Germinal center (tissue), 1 donor: ENCODE data around the gene RAE1.

ENCODE experiments used
- DNase-seq: peaks from one replicate; pipeline ENCODE4 v3.0.0; 2012; ENCODE audit warnings: mixed read lengths, low spot score

The RAE1 gene

DNA sequence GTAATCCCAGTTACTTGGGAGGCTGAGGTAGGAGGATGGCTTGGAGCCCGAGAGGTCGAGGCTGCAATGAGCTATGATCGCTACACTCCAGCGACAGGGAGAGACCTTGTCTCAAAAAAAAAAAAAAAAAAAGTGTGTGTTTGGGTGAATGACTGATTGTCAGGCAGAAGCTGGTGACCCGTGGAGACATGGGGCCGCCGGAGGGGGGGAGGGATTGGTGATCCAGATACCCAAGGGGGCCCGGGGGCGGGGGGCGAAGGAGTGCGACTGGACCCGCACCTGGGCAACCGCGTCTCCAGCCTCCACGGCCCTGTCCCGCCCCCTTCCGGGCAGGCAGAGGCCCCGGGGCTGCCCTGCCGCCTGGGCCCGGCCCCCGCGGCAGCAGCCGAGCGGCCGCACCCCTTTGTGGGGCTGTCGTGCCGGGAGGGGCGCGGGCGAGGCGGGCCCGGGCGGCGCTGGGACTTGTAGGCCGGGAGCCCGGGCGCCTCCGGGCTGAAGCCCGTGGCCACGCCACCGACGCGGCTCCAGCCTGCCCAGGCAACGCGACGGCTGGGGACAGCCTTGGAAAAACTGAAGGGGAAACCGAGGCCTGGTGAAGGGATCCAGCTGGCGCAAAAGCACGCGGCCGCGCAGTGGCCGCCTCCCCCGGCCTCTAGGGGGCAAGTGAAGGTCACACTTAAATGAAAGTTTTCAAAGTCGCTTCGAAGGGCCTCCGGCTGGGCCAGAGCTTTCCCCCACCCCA, 38.1 kb downstream of the RAE1 start:
- DNase-seq, result peak; percentile 77

DNA sequence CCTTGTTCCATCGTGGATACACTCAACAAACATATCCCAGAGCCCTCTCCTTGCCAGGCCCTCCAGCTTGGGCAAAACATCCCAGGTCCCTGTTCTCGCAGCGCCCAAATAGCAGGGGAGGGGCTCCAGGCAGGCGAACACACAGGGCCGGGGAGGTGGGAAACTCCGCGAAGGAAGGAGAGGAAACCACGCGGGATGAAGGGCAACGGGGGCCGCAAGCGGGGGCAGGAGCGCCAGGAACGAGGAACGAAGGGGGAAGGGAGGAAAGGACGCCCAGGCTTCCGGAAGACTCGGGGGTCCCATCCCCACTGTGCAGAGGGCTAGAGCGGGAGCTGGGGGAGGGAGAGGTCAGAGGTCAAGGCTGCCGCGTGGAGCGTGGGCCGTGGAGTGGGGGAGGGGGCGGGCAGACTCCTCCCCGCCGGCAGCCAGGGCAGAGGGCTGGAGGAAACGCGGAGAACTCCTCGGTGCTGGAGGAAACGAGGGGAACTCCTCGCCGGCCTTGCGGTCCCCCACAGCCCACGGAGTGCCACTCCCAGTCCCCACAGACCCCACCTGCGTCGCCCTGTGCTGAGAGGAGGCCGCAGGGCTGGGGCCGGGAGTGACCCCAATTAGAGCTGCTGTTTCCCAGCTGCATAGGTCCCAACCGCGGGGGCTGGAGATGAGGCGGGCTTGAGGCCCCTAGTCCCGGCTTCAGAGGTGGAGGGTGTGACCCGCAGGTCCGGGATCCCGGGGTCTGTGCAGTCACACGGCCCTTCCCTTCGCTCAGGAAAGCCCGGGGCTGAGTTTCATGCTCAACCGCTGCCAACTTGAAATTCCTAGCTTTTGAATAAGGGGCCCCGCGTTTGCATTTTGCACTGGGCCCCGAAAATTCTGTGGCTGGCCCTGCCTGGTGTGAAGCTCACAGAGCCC, 38.9 kb downstream of the RAE1 start:
- peak; percentile 48 for DNase-seq

DNA sequence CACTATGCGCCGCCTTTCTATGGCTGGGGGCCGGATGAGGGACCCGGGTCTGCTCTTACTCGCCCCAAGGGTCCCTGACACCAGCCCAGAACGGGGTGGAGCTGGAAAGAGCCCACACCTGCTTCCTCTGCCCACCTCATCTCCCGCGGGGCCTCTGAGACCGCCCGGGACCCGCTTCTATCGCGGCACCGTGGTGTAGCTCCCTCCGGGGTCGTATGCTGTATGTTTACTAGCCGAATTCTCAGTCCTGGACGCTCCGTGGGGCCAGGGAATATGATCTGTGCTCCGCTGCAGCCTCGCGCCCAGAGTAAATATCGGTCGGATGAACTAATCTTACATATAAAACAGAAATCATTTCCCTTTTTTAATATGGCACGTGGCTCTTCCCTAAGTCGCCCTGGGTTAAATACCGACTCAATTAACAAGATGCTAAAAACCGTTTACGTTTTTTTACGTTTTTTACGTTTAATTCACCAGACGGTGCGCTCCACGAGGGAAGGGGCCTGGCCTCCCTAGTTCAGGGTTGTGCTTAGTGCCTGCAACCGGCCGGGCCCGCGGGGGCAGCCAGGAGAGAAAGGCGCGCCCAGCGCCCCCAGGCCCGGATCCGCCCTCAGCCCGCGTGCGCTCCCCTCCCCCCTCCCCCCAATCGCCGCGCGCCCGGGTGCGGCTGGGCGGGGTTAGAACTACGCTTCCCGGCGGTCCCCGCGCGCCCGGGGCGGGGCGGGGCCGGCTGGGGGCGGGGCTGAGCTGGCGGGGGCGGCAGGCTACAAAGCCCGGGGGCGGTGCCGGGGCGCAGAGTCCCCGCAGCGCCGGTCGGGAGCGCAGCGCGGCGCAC, 39.8 kb downstream of the RAE1 start, which contains the start of gene RBM38:
Gene RBM38 (plus strand): TSS at position 793 of the 835 bp plus-strand sequence. CDS start 186 bp downstream, outside the sequence.
- peak; percentile 94 for DNase-seq

DNA sequence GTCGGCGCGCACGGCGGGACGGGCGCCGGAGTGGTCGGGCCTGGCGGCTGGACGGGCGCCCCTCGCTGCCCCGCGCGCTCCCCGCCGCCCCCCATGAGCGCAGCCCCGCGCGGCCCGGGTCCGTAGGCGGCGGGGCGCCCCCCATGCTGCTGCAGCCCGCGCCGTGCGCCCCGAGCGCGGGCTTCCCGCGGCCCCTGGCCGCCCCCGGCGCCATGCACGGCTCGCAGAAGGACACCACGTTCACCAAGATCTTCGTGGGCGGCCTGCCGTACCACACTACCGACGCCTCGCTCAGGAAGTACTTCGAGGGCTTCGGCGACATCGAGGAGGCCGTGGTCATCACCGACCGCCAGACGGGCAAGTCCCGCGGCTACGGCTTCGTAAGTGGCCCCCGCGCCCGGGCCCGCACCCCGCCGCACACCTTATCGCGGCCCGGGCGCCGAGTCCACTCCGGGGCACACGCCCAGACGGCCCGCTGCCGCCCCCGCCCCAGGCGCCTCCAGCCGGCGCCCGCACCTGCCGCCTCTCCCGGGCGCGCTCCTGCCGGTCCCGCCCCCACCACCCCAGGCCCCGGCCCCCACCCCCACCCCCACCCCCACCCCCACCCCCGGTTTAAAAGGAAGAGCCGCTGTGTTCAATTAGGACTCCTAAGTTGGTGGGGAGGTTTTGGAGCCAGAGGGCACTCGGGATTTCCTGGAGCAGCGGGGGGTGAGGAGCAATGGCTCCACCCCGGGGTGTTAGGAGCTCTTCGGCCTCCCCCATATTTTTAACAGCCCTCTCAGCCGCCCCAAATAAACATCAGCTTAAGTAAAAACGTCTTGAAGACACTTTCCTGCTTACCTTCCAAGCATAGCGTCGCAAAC, 40.6 kb downstream of the RAE1 start:
- DNase-seq, result no peak

DNA sequence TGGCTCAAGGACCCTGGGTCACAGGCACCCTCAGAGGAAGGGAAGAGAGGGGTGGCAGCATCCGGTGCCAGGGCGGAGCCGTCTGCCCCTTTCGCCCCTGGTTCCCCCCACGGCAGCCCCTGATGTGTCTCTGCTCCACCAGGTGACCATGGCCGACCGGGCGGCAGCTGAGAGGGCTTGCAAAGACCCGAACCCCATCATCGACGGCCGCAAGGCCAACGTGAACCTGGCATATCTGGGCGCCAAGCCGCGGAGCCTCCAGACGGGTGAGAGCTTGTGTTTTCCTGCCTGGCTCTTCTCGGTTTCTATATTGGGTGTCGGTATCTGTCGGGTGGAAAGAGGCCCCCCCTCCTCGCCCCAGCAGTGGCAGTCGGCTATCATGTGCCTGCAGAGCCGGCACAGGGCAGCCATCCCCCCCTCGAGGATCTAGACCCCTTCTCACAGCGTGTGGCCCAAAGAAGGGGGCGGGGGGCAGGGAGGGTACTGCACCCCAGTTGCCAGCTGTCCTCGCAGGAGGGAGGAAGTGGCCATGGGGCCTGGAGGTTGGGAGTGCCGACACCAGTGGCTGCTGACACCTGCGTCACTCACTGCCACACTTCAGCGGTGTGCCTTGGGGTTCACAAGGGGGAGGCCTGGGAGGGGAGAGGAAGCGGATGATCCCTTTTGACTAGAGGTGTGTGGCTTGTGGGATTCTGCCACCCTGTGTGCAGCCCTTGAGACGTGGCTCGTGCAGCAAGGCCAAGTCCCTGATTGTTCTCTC, 41.6 kb downstream of the RAE1 start:
- DNase-seq, result peak; percentile 62

DNA sequence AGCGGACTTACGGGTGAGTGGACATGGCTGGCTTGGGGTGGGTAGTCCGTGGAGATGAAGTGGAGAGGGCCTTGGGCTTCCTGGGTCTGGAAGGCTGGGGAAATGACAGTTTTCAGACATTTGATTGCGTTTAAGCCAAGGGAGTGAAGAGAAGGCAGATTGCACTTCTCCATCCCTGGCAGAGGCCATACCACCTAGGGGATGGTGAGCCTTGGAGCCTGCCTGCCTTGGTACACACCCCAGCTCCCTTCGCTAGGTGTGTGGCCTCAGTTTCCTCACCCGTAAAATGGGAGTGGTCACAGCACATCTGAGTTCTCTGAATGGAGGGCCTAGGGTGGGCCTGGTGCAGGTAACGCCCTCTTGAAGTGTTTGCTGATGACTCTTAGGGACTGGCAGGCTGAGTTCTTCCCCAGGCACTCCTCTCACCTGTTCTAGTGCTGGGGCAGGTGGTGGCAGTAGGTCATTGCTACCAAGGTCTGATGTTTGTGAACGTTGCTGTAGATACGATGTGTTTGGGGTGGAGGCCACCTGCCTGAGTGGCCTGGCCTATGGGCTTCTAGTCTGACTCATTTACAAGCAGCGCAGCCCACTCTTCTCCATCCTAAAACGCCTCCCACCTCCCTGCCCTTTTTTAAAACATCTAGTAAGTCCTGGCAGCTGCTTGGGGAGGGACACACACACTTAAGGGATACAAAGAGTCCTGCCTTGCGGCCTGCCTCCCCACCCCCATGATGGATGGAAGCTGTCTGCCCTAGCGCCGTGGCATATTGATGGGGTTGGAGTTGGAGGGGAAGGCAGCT, 42.5 kb downstream of the RAE1 start:
- DNase-seq, result no peak

DNA sequence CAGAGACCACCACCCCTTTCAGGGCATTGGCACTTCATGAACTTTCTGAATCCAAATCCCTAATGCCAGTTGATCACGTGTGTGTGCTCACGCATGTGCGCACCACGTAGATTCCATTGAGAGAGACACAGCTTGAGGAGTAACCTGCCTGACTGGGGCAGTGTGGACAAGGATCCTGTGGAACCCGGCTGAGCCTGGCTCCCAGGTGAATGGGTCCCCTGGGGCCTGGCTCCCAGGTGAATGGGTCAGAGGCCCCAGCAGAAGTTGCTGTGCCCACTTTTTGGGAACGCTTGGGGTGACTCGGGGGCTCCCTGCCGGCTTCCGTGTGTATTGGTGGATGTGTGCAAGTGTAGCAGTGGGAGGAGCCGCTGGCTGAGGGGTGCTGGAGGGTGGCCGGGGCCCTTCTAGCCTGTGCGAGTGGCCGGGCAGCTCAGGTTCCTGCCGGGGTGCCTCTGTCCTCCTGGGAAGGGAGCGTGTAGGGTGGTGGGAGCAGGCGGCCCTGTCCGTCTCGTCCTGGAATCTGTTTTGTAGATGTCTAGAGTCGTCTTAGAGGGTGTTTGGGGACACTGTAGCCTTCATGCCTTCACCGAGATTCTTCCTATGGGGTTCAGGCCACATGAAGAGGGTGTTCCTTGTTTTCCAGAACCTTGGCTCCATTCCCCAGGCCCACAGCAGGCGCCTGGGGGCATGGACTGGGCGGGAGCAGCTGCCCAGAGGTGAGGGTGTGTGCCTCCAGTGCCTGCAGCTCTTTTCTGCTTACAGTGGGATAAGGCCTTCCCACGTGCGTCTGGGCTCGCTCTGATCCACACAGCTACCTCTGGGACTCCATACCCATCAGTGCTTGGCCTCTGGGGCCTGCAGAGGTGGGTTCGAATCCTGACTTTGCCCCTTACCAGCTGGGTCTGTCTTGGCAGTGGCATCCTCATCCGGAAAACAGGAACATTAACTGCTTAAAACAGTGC, 43.3 kb downstream of the RAE1 start:
- no peak for DNase-seq

DNA sequence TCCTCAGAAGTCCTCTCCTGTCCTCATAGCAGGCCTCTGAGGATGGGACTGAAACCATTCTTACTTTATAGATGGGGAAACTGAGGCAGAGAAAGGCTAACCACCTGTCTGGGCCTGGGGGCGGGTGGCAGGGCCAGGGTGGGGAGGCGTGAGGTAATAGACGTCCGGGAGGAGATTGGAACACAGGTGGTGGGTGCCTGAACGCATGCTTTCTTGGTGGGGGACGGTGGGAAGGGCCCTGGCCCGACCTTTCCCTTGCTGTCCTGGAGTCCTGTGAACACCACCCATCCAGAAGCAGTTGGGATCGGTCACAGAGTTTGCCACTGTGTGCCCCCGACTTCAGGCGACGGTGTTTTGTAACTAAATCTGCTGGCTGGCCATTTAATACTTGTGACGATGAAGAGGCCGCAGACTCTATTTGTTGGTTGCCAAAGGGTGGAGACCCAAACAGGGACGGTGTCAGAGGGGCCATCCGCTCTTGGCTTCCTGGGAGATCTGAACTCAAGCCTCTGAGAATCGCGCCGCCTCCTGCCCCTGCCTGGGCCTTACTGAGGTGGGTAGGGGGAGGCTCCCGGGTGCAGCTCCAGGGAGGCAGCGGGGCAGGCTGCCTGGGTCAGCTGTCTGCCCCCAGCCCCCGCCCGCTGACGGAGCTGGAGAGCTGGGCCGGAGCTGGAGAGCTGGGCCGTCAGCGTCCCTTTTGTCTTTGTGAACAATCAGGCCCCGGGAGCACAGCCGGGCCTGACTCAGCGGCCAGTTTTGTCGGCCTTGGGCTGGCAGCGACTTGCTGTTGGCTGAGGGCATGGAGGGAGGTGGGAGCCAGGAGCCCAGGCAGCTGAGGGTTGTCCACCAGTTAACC, 44.3 kb downstream of the RAE1 start:
- no peak for DNase-seq

DNA sequence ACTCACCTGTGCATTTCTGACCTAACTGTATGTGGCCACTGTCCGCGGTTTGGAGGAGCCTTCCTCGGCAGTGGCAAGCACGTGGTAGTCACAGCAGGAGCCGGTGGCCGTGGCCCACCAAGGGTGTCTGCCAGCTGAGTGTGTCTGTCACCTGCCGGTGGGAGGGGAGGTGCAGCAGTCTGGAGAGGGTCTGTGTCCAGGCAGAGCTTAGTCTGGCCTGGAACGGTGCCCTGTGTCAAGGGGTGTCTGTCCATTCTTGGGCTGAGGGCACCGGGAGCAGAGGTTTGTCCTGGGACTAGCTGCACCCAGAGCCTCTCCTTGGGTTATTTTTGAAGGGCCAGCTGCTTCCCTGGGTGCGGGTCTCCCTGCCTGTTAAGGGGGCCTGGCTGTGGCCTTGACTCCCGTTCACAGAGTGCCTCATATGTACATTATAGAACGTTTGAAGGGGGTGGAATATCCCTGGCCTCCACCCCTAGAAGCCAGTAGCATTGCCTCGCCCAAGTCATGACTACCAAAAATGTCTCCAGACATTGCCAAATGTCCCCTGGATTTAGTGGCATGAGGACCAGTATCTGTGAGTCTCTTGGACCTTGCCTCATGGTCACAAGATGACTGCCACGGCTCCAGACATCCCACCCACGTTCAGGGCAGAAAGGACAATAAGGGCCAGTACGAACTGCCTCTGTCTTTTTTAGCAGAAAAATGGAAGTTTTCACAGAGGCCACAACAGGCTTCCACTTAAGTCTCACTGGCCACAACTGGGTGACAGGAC, 45.3 kb downstream of the RAE1 start:
- DNase-seq, result no peak

DNA sequence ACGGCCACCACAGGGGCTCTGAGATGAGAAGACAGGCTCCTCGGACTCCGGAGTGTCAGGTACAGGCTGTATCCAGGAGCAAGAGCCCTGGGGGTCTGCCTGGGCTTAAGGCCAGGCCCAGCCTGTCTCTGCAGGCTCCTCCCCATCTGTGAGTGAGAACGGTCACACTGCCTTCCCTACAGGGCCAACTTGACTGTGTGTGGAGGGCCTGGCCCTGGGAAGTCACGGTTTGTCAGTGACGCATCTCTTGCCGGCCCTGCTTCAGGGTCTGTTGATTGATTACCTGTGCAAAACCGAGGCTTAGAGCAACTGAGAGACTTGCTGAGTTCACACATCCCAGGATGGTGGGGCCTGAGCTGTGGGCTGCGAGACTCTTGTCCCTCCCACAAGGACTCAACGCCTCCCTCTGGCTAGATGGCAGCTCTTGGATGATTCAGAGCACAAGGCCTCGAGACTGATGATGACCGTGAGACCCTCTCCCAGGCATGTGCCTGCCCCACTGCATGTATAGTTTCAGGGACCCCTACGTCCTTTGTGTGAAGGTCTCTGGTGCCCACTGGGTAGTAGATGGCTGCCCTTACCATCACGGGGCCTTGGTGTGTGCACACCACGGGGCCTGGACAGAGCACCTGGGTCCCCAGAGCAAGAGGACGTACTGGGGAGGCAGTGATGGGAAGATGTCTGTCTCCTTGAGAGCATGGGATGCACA, 46.1 kb downstream of the RAE1 start:
- no peak for DNase-seq

DNA sequence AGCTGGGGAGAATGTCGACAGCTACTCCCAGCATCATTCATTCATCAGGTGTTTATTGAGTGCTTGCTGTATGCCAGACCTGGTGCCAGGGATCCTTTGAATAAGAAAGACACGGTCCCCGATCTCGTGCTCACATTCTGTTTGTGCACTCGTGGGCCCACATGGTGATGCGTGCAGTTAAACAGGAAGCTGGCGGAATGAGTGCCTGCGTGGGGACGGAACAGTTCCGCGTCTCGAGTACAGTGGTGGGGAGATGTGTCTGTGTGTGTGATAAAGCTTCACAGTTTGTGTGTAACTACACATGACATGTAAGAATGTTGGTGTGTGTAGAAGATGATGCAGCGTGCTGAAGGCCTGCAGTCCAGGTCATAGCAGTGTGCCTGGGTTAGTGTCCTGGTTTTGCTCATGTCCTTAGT, 46.6 kb downstream of the RAE1 start:
- peak; percentile 50 for DNase-seq

DNA sequence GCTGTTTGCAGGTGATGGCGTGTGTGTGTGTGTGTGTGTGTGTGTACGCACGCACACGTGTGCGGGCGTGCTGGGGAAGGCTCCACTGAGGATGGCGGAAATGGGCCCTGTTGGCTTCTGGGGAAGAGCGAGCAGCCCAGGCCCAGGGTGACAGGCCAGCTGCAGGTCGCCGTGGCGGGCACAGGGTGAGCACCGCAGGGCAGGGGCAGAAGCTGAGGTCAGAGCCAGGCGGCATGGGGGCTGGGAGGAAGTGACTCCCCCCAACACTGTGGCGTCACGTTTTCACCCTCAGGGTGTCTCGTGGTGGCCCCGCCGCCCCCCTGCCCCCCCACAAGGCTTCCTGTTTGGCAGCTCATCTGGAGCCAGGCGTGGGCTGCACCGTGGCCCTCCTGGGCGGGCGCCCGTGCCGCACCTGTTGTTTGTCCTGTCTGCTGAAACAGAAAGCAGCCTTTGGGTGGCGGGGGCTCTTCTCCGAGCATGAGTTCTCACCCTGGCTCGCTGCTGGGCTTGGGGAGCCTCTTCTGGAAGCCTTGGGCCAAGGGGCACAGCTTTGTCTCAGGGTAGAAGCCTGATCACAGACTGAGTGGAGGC, 47.3 kb downstream of the RAE1 start:
- DNase-seq, result peak; percentile 92

DNA sequence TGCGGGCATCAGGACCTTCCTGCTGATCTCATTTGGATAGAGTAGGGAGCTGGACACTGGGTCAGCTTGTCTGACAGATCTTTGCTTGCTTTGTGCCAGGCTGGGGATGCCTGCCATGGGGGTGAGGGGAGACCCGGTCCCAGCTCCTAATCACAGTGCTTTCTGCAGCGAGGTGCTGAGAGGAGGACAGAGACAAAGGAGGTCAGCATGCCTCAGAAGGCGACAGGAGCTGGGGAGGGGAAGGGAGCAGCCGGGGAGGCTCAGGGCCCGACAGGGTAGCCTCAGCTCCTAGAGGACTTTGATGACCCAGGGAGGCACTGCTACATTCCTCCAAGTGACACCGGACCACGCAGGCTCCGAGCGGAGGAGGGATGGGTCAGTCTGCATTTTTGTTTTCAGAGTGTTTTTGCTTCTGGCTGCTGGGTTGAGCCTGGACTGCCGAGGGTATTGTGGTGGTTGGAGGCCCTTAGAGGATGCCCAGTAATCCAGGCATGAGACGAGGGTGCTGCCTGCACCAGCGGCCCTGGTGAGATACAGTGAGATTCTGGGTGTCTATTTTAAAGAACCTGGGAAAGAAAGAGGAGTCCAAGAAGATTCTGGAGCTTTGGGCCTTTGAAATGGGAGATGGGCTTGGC, 48.0 kb downstream of the RAE1 start:
- DNase-seq, result no peak

DNA sequence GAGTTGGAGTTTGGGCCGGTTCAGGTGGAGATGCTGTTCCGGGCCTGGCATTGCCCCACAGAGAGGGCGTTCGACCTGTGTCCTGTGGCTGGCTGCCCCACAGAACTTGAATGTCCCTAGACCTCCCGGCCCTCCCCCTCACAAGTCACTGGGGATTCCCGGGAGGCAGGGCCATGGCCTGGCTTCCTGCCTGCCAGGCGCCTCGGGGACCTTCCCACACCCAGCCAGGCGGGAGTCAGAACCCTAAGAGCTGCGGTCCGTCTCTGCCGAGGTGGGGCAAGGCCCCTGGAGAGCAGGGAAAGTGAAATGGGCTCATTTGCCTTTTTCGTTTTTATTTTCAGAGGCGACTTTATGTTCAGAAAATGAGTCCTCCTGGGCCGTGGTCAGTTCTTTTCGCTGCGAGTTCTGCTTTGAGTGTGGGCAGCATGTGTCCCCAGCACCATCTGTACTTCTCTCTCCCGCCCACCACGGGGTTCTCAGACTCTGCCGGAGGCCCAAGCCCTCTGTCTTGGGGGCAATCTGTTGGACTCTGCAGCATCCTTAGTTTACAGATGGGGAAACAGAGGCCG, 48.6 kb downstream of the RAE1 start:
- DNase-seq, result peak; percentile 57

DNA sequence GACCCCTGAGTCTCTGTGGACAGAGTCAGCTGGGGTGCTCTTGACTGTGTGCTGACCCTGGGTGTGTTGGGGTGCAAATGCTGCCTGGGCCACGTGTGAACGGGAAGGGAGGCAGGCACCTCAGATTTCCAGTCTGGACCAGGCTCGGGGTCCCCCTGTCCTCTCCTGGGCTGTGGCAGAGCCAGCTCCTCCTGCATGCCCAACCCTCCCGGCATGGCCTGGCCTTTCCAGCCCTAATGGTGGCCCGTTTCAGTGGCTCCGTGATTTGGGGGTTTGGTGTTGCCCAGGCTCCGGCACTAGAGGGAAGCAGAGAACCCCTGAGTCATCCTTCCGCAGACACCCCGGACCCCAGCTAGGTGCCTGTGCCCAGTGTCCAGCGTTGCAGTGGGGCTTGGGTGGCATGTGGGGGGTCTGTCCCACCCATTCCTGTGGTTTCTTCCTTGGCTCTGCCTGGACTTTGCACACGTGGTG, 49.2 kb downstream of the RAE1 start:
- DNase-seq, result peak; percentile 72
